Neural cell (in vitro differentiated cells): ENCODE data around the gene OOSP2. TPM values are rescaled to one million over a fixed set of nuclear protein-coding genes. Genes with fewer than 3 reads are reported as not detected.

Source experiments
- H2AFZ ChIP-seq: fragments of 200-600, 300-800 bp; sonication (generic), shearing (Covaris generic); 2 replicates; pipeline ENCODE4 v1.6.0; 2014; ENCODE audit warnings: low read depth, mild to moderate bottlenecking, antibody characterized with exemption, low read length, moderate library complexity
- H3F3A ChIP-seq: fragments of 200-600 bp; shearing (Covaris generic); 2 replicates; pipeline ENCODE4 v1.6.1; 2016; ENCODE audit warnings: mild to moderate bottlenecking, moderate library complexity, mixed read lengths, antibody characterized with exemption, low read length; ENCODE audit not compliant: insufficient read depth, poor library complexity, severe bottlenecking
- H3K27ac ChIP-seq: fragments of 200-600, 300-800 bp; sonication (generic), shearing (Covaris generic); 2 replicates; pipeline ENCODE4 v1.5.1; 2014; ENCODE audit warnings: mild to moderate bottlenecking, low read length, moderate library complexity
- H3K27me3 ChIP-seq: fragments of 300-800, 200-600 bp; sonication (generic), shearing (Covaris generic); 2 replicates; pipeline ENCODE4 v1.6.0; 2014; ENCODE audit warnings: mild to moderate bottlenecking, low read depth, low read length, moderate library complexity; ENCODE audit not compliant: insufficient read depth
- H3K36me3 ChIP-seq: fragments of 300-800, 200-600 bp; sonication (generic), shearing (Covaris generic); 2 replicates; pipeline ENCODE4 v1.5.1; 2014; ENCODE audit warnings: mild to moderate bottlenecking, antibody characterized with exemption, low read length, moderate library complexity; ENCODE audit not compliant: insufficient read depth
- H3K4me2 ChIP-seq: fragments of 300-800, 200-600 bp; sonication (generic), shearing (Covaris generic); 2 replicates; pipeline ENCODE4 v1.6.0; 2014; ENCODE audit warnings: mild to moderate bottlenecking, low read length
- H3K4me3 ChIP-seq: fragments of 300-800, 200-600 bp; sonication (generic), shearing (Covaris generic); 2 replicates; pipeline ENCODE4 v1.5.1; 2014; ENCODE audit warnings: mild to moderate bottlenecking, low read length, moderate library complexity
- H3K79me2 ChIP-seq: fragments of 200-600 bp; shearing (Covaris generic); replicated peaks from 2 replicates; pipeline ENCODE4 v1.6.0; 2014; ENCODE audit warnings: mild to moderate bottlenecking, low read length, moderate library complexity; ENCODE audit not compliant: insufficient read depth
- H3K9ac ChIP-seq: fragments of 300-800, 200-600 bp; sonication (generic), shearing (Covaris generic); 2 replicates; pipeline ENCODE4 v1.6.1; 2016; ENCODE audit warnings: mild to moderate bottlenecking, low read length, mixed read lengths
- H3K9me2 ChIP-seq: fragments of 200-600 bp; shearing (Covaris generic); 2 replicates; pipeline ENCODE4 v1.6.1; 2016; ENCODE audit warnings: mild to moderate bottlenecking, low read length, mixed read lengths; ENCODE audit not compliant: insufficient read depth
- H3K9me3 ChIP-seq: fragments of 200-600, 300-800 bp; sonication (generic), shearing (Covaris generic); 2 replicates; pipeline ENCODE4 v1.6.1; 2016; ENCODE audit warnings: mild to moderate bottlenecking, mixed run types, low read length, moderate library complexity, mixed read lengths
- H4K20me1 ChIP-seq: fragments of 200-600 bp; shearing (Covaris generic); 2 replicates; pipeline ENCODE4 v1.6.1; 2016; ENCODE audit warnings: mild to moderate bottlenecking, mixed run types; ENCODE audit not compliant: insufficient read depth
- EP300 ChIP-seq: fragments of 450-650 bp; conservative IDR thresholded peaks from 2 replicates; pipeline ENCODE4 v1.6.1; 2014; ENCODE audit warnings: antibody characterized with exemption, mild to moderate bottlenecking, moderate library complexity; ENCODE audit not compliant: poor library complexity, severe bottlenecking
- EZH2 ChIP-seq: fragments of 200-600, 300-800 bp; shearing (Covaris generic), sonication (generic); IDR thresholded peaks from 2 replicates; pipeline ENCODE4 v1.6.1; 2014; ENCODE audit warnings: antibody characterized with exemption, low read length, borderline replicate concordance, mild to moderate bottlenecking; ENCODE audit not compliant: insufficient read depth, poor library complexity, severe bottlenecking
- MXI1 ChIP-seq: fragments of 450-650 bp; conservative IDR thresholded peaks from 2 replicates; pipeline ENCODE4 v1.6.1; 2014; ENCODE audit warnings: antibody characterized with exemption, mild to moderate bottlenecking; ENCODE audit not compliant: poor library complexity, severe bottlenecking
- POLR2AphosphoS5 ChIP-seq: IDR thresholded peaks from 2 replicates; pipeline ENCODE4 v1.6.1; 2012
- RAD21 ChIP-seq: fragments of 450-650 bp; conservative IDR thresholded peaks from 2 replicates; pipeline ENCODE4 v1.6.1; 2014; ENCODE audit warnings: antibody characterized with exemption, mild to moderate bottlenecking, moderate library complexity
- REST ChIP-seq: IDR thresholded peaks from 2 replicates; pipeline ENCODE4 v1.6.1; 2012; ENCODE audit warnings: borderline replicate concordance
- SMC3 ChIP-seq: fragments of 450-650 bp; conservative IDR thresholded peaks from 2 replicates; pipeline ENCODE4 v1.6.1; 2014; ENCODE audit warnings: antibody characterized with exemption, mild to moderate bottlenecking, moderate library complexity; ENCODE audit not compliant: poor library complexity
- TAF1 ChIP-seq: IDR thresholded peaks from 2 replicates; pipeline ENCODE4 v1.6.1; 2012; ENCODE audit warnings: low read depth
- polyA plus RNA-seq: library from polyadenylated mRNA; depleted of rRNA; stranded (reverse); fragments of >200 nt; gene quantifications from 2 replicates; pipeline ENCODE4 v1.2.3, GENCODE V29; 2014
- TF ChIP-seq, protein P1 (sequence below): fragments of 450-650 bp; IDR thresholded peaks from 2 replicates; pipeline ENCODE4 v1.5.1; 2014; ENCODE audit warnings: antibody characterized with exemption, mild to moderate bottlenecking, moderate library complexity; ENCODE audit not compliant: poor library complexity, severe bottlenecking

OOSP2 gene
- polyA plus RNA-seq, 1 donor from 2014 or later: not detected

DNA sequence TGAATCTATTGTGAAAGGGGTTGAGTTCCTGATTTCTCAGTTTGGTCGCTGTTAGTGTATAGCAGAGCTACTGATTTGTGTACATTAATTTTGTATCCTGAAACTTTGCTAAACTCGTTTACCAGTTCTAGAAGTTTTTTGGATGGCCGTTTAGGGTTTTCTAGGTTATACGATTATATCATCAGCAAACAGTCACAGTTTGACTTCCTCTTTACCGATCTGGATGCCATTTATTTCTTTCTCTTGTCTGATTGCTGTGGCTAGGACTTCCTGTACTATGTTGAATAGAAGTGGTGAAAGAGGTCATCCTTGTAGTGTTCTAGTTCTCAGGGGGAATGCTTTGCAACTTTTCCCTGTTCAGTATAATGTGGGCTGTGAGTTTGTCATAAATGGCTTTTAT is 47.8 kb upstream of the OOSP2 start:
- Histone ChIP-seq H4K20me1 (no peaks in the 10 kb centered on the region), H3K27me3 (no peaks in the 10 kb centered on the region), H3K79me2 (no peaks in the 10 kb centered on the region), H3K9me2 (no peaks in the 10 kb centered on the region), H3K4me2 (no peak overlapping the region), H3K9me3 (no peaks in the 10 kb centered on the region), H3K36me3 (no peaks in the 10 kb centered on the region), H3K27ac (no peak overlapping the region), H2AFZ (no peak overlapping the region), H3F3A (no peaks in the 10 kb centered on the region), H3K9ac (no peak overlapping the region), H3K4me3 (no peak overlapping the region)
- TF ChIP-seq POLR2AphosphoS5 (no peak), MXI1 (no peak)
- TF ChIP-seq, protein P1, sequence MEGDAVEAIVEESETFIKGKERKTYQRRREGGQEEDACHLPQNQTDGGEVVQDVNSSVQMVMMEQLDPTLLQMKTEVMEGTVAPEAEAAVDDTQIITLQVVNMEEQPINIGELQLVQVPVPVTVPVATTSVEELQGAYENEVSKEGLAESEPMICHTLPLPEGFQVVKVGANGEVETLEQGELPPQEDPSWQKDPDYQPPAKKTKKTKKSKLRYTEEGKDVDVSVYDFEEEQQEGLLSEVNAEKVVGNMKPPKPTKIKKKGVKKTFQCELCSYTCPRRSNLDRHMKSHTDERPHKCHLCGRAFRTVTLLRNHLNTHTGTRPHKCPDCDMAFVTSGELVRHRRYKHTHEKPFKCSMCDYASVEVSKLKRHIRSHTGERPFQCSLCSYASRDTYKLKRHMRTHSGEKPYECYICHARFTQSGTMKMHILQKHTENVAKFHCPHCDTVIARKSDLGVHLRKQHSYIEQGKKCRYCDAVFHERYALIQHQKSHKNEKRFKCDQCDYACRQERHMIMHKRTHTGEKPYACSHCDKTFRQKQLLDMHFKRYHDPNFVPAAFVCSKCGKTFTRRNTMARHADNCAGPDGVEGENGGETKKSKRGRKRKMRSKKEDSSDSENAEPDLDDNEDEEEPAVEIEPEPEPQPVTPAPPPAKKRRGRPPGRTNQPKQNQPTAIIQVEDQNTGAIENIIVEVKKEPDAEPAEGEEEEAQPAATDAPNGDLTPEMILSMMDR: no peak

GRCh38 chr11:59997800-59998199 is 42.4 kb upstream of the OOSP2 start:
- Histone ChIP-seq H4K20me1 (no peaks in the 10 kb centered on the region), H2AFZ (no peak overlapping the region), H3K27me3 (no peaks in the 10 kb centered on the region), H3K79me2 (no peaks in the 10 kb centered on the region), H3K36me3 (no peaks in the 10 kb centered on the region), H3K4me3 (no peak overlapping the region), H3F3A (no peaks in the 10 kb centered on the region), H3K9me2 (no peaks in the 10 kb centered on the region), H3K4me2 (no peak overlapping the region), H3K9me3 (no peaks in the 10 kb centered on the region), H3K27ac (no peak overlapping the region), H3K9ac (no peak overlapping the region)
- no peak for TF ChIP-seq SMC3
- no peak for TF ChIP-seq RAD21
- no peak for TF ChIP-seq POLR2AphosphoS5
- no peak for TF ChIP-seq EZH2
- no peak for TF ChIP-seq TAF1
- no peak for TF ChIP-seq REST
- TF ChIP-seq EP300: no peak
- TF ChIP-seq, protein P1: no peak
- TF ChIP-seq MXI1: no peak
